DOHH2 (cell line): ENCODE measurements around the gene PPFIBP2.

Experiments used
- H3F3A ChIP-seq: fragments of 200-600 bp; sonication (generic), shearing (Covaris generic); 2 replicates; pipeline ENCODE4 v1.6.0; 2016; ENCODE audit warnings: antibody characterized with exemption, mild to moderate bottlenecking; ENCODE audit not compliant: control insufficient read depth, insufficient read depth
- H3K27ac ChIP-seq: fragments of 200-600 bp; sonication (generic); 2 replicates; pipeline ENCODE4 v1.5.1; 2014; ENCODE audit warnings: low read depth, mild to moderate bottlenecking, low read length, moderate library complexity
- H3K27me3 ChIP-seq: fragments of 200-600 bp; sonication (generic); 2 replicates; pipeline ENCODE4 v1.6.1; 2014; ENCODE audit warnings: mild to moderate bottlenecking, low read length, mixed read lengths; ENCODE audit not compliant: control insufficient read depth
- H3K36me3 ChIP-seq: fragments of 200-600 bp; sonication (generic); 2 replicates; pipeline ENCODE4 v1.6.1; 2014; ENCODE audit warnings: mild to moderate bottlenecking, low read length, moderate library complexity, mixed read lengths; ENCODE audit not compliant: control insufficient read depth
- H3K4me1 ChIP-seq: fragments of 200-600 bp; sonication (generic); 2 replicates; pipeline ENCODE4 v1.6.1; 2014; ENCODE audit warnings: mild to moderate bottlenecking, low read length, mixed read lengths; ENCODE audit not compliant: control insufficient read depth
- H3K4me2 ChIP-seq: fragments of 200-600 bp; sonication (generic); 2 replicates; pipeline ENCODE4 v1.6.0; 2014; ENCODE audit warnings: mild to moderate bottlenecking, low read length, moderate library complexity
- H3K4me3 ChIP-seq: fragments of 200-600 bp; sonication (generic); 2 replicates; pipeline ENCODE4 v1.5.1; 2014; ENCODE audit warnings: mild to moderate bottlenecking, low read length, mixed read lengths
- H3K79me2 ChIP-seq: fragments of 200-600 bp; sonication (generic); 2 replicates; pipeline ENCODE4 v1.6.1; 2014; ENCODE audit warnings: mild to moderate bottlenecking, low read length, mixed read lengths; ENCODE audit not compliant: control insufficient read depth
- H3K9me2 ChIP-seq: fragments of 200-600 bp; sonication (generic); replicated peaks from 2 replicates; pipeline ENCODE4 v1.6.1; 2014; ENCODE audit warnings: mild to moderate bottlenecking, low read length, mixed read lengths; ENCODE audit not compliant: control insufficient read depth
- H3K9me3 ChIP-seq: fragments of 200-600 bp; sonication (generic); 2 replicates; pipeline ENCODE4 v1.6.1; 2014; ENCODE audit warnings: antibody characterized with exemption, low read length, mixed read lengths; ENCODE audit not compliant: control insufficient read depth, insufficient read depth
- H4K20me1 ChIP-seq: fragments of 200-600 bp; sonication (generic); 2 replicates; pipeline ENCODE4 v1.6.0; 2014; ENCODE audit warnings: low read depth, mild to moderate bottlenecking, antibody characterized with exemption, low read length, moderate library complexity; ENCODE audit not compliant: control insufficient read depth, insufficient read depth
- EZH2phosphoT487 ChIP-seq: fragments of 200-600 bp; sonication (generic); IDR thresholded peaks from 2 replicates; pipeline ENCODE4 v1.6.1; 2017; ENCODE audit warnings: borderline replicate concordance, mild to moderate bottlenecking, antibody characterized with exemption, low read length, moderate library complexity, mixed read lengths
- TF ChIP-seq, protein P1 (sequence below): fragments of 200-600 bp; sonication (generic); IDR thresholded peaks from one replicate; pipeline ENCODE4 v1.5.1; 2014; ENCODE audit warnings: antibody characterized with exemption, mild to moderate bottlenecking, low read depth, low read length; ENCODE audit not compliant: poor library complexity, severe bottlenecking

PPFIBP2 gene

DNA sequence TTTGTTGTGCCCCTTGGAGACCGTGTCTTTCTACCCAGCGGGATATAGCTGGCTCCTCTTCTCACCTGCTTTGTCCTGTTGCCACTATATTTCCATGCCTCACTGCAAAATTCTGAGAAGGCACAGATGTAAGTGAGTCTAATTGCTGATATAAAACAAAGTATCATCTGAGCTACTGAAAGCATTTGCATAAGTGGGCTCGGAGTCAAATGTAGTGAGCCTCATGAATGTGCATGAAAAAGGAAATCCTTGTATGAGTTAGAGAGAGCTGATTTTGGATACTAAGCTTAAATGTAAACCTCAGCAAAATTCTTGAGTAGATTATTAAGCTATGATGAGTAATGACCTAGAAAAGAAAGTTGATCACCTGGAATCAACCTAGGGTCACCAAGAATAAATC, 178.6 kb downstream of the PPFIBP2 start:
- Histone ChIP-seq H3K9me3 (no peaks in the 10 kb centered on the region), H3K27me3 (peaks cover 12% of the 10 kb centered on the region), H3K4me3 (no peak overlapping the region), H4K20me1 (no peaks in the 10 kb centered on the region), H3K4me1 (peaks cover 17% of the 10 kb centered on the region), H3K79me2 (no peaks in the 10 kb centered on the region), H3F3A (no peaks in the 10 kb centered on the region), H3K9me2 (no peaks in the 10 kb centered on the region), H3K36me3 (no peaks in the 10 kb centered on the region), H3K27ac (no peak overlapping the region), H3K4me2 (peak overlapping the region; percentile 32)
- no peak for TF ChIP-seq EZH2phosphoT487

DNA sequence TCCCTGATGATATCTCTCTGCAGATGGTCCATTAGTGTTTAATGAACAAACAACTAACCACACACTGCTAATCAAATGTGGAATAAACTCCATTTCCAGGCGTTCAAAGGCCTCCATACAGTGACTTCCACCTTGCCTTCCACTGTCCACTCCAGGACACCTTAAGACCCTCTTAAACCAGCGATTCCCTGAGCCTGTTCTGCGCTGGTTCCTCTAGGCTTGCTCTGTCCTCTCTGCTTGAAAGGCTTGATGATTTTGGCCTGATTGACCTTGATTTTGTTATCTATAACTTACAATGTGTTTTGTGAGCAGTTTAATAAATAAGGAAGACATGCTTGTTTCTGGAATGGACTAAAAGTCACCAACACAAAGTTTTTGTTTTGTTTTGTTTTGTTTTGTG, 180.4 kb downstream of the PPFIBP2 start:
- Histone ChIP-seq H3K79me2 (no peaks in the 10 kb centered on the region), H3K27me3 (peaks cover 12% of the 10 kb centered on the region), H3K27ac (no peak overlapping the region), H3K4me2 (peak overlapping the region; percentile 44), H4K20me1 (no peaks in the 10 kb centered on the region), H3K4me1 (peaks cover 17% of the 10 kb centered on the region), H3K4me3 (peak overlapping the region; percentile 29; the same call in 1 of the 2 replicates), H3K36me3 (no peaks in the 10 kb centered on the region), H3F3A (no peaks in the 10 kb centered on the region), H3K9me3 (no peaks in the 10 kb centered on the region), H3K9me2 (no peaks in the 10 kb centered on the region)
- TF ChIP-seq, protein P1, sequence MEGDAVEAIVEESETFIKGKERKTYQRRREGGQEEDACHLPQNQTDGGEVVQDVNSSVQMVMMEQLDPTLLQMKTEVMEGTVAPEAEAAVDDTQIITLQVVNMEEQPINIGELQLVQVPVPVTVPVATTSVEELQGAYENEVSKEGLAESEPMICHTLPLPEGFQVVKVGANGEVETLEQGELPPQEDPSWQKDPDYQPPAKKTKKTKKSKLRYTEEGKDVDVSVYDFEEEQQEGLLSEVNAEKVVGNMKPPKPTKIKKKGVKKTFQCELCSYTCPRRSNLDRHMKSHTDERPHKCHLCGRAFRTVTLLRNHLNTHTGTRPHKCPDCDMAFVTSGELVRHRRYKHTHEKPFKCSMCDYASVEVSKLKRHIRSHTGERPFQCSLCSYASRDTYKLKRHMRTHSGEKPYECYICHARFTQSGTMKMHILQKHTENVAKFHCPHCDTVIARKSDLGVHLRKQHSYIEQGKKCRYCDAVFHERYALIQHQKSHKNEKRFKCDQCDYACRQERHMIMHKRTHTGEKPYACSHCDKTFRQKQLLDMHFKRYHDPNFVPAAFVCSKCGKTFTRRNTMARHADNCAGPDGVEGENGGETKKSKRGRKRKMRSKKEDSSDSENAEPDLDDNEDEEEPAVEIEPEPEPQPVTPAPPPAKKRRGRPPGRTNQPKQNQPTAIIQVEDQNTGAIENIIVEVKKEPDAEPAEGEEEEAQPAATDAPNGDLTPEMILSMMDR: no peak
- TF ChIP-seq EZH2phosphoT487: no peak

DNA sequence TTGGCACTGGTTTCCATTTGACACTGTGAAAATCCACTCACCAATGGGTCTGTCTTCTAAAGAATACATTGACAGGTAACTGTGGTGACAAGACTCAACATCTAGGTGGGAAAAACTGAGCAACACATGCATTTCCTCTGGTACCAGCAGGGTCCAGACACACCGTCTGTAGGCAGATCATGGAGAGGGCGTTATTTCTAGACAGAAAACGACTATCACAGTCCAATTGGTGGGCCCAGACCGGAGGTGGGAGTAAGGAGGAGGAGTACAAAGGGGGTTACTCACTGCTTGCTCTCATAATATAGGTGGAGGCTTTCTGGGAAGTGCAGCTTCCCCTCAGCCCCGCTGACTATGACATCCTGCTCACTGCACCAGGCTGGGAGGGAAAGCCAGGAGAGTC, 182.6 kb downstream of the PPFIBP2 start:
- no peaks in the 10 kb centered on the region for H3K79me2 ChIP-seq
- no peak overlapping the region for H3K4me2 ChIP-seq
- H3K27ac ChIP-seq: no peak overlapping the region
- peaks cover 16% of the 10 kb centered on the region for H3K4me1 ChIP-seq
- no peaks in the 10 kb centered on the region for H4K20me1 ChIP-seq
- no peaks in the 10 kb centered on the region for H3K36me3 ChIP-seq
- no peaks in the 10 kb centered on the region for H3K9me2 ChIP-seq
- TF ChIP-seq, protein P1: no peak
- no peak for TF ChIP-seq EZH2phosphoT487
- no peaks in the 10 kb centered on the region for H3F3A ChIP-seq
- no peak overlapping the region for H3K4me3 ChIP-seq
- H3K27me3 ChIP-seq: peaks cover 12% of the 10 kb centered on the region
- no peaks in the 10 kb centered on the region for H3K9me3 ChIP-seq
